A549 (cell line): Measurements from ENCODE around the gene GARIN3. TPM values are rescaled to one million over a fixed set of nuclear protein-coding genes. Genes with fewer than 3 reads are reported as not detected.
"Not testable (repeated sequence)": the region's sequence is repeated elsewhere in the genome, so short reads cannot be mapped to it uniquely, and the experiment has no call there.

Source experiments
- ATAC-seq, 2 experiments: fragments of 200-7000 bp in 1 of 2; fragments of >200 bp in 1 of 2; cut with Nextera tagmentation in 1 of 2; cut with Tn5 transposase in 1 of 2; 3 replicates each; pipeline versions ENCODE4 v1.8.0 to v1.9.1; 2018 to 2020; ENCODE audit warnings: mild to moderate bottlenecking in 1 of 2, moderate library complexity in 1 of 2
- CTCF ChIA-PET: fragments of 300-600 bp; sonication (Branson Sonifier 250); formaldehyde crosslinking; extraction: SDS; loops from one replicate; lab custom pipeline; 2021; ENCODE audit warnings: antibody characterized with exemption, inconsistent platforms; lab: Yijun Ruan, JAX
- POLR2A ChIA-PET: fragments of 350-600 bp; formaldehyde crosslinking; extraction: SDS; loops from one replicate; lab custom pipeline; 2021; ENCODE audit warnings: antibody characterized with exemption, inconsistent platforms; lab: Yijun Ruan, JAX
- DNase-seq, 2 experiments: peaks; one replicate each; pipeline versions ENCODE4 v3.0.0 to v3.0.0-alpha.2; 2011 to 2016; ENCODE audit warnings: low read depth in 1 of 2, low spot score in 1 of 2
- FAIRE-seq: peaks from 2 replicates; lab custom pipeline; 2011; peaks lifted over from hg19 to GRCh38; lab: Jason Lieb, UNC
- H3K27ac ChIP-seq, 2 experiments: fragments of >200 bp; sonication (Bioruptor Twin); formaldehyde crosslinking; 3 replicates each; pipeline ENCODE4 v1.5.1; 2016 to 2017
- H3K4me1 ChIP-seq: fragments of >200 bp; sonication (Bioruptor Twin); formaldehyde crosslinking; 3 replicates; pipeline ENCODE4 v1.6.1; 2016
- H3K4me2 ChIP-seq: fragments of >200 bp; sonication (Bioruptor Twin); formaldehyde crosslinking; 3 replicates; pipeline ENCODE4 v1.6.1; 2016
- H3K4me3 ChIP-seq: fragments of >200 bp; sonication (Bioruptor Twin); formaldehyde crosslinking; 3 replicates; pipeline ENCODE4 v1.5.1; 2016
- H3K9me3 ChIP-seq: fragments of >200 bp; sonication (Bioruptor Twin); formaldehyde crosslinking; 3 replicates; pipeline ENCODE4 v1.6.1; 2016
- BHLHE40 ChIP-seq: IDR thresholded peaks from 2 replicates; pipeline ENCODE4 v1.6.1; 2012; ENCODE audit warnings: low read depth, low read length, inconsistent platforms
- CEBPB ChIP-seq, 2 experiments: fragments of >200 bp in 1 of 2; sonication (Bioruptor Twin) in 1 of 2; formaldehyde crosslinking in 1 of 2; IDR thresholded peaks; 2 replicates each; pipeline ENCODE4 v1.6.1; 2012 to 2016
- CHD4 ChIP-seq: fragments of 200-600 bp; sonication (generic); IDR thresholded peaks from 2 replicates; pipeline ENCODE4 v1.6.1; 2016; ENCODE audit warnings: antibody characterized with exemption, mild to moderate bottlenecking, borderline replicate concordance
- EHMT2 ChIP-seq: fragments of 200-600 bp; sonication (generic); IDR thresholded peaks from 2 replicates; pipeline ENCODE4 v1.6.1; 2016; ENCODE audit warnings: antibody characterized with exemption, low read depth, mild to moderate bottlenecking, moderate library complexity
- FOXS1 ChIP-seq: fragments of 250-450 bp; sonication (Bioruptor Pico); IDR thresholded peaks from 2 replicates; pipeline ENCODE4 v1.5.0; 2020; ENCODE audit warnings: mild to moderate bottlenecking, moderate library complexity
- HDAC2 ChIP-seq: fragments of 200-600 bp; sonication (generic); IDR thresholded peaks from 2 replicates; pipeline ENCODE4 v1.6.1; 2016
- HEYL ChIP-seq: fragments of 250-450 bp; sonication (Bioruptor Pico); IDR thresholded peaks from 2 replicates; pipeline ENCODE4 v1.8.0; 2021; ENCODE audit warnings: mild to moderate bottlenecking, moderate library complexity
- HOXA7 ChIP-seq: fragments of 250-450 bp; sonication (Bioruptor Pico); IDR thresholded peaks from 2 replicates; pipeline ENCODE4 v1.5.0; 2020; ENCODE audit warnings: mild to moderate bottlenecking, moderate library complexity
- JUNB ChIP-seq: fragments of >200 bp; sonication (Bioruptor Twin); formaldehyde crosslinking; IDR thresholded peaks from 2 replicates; pipeline ENCODE4 v1.6.1; 2016
- KDM5A ChIP-seq: fragments of 200-600 bp; sonication (generic); IDR thresholded peaks from 2 replicates; pipeline ENCODE4 v1.6.1; 2016; ENCODE audit warnings: antibody characterized with exemption, mild to moderate bottlenecking
- MAFK ChIP-seq: fragments of 450-650 bp; IDR thresholded peaks from 2 replicates; pipeline ENCODE4 v1.6.1; 2014; ENCODE audit not compliant: partially characterized antibody
- NFE2L2 ChIP-seq: fragments of 150-350 bp; conservative IDR thresholded peaks from 2 replicates; pipeline ENCODE4 v1.6.1; 2014; ENCODE audit warnings: low read length
- PHF8 ChIP-seq: fragments of 200-600 bp; sonication (generic); IDR thresholded peaks from 2 replicates; pipeline ENCODE4 v1.6.1; 2016; ENCODE audit warnings: low read depth, mild to moderate bottlenecking, antibody characterized with exemption, moderate library complexity, borderline replicate concordance
- POLR2AphosphoS2 ChIP-seq: conservative IDR thresholded peaks from 2 replicates; pipeline ENCODE4 v1.6.1; 2012; ENCODE audit warnings: low read length, improper control_type of control experiment, inconsistent platforms
- RAD21 ChIP-seq, 2 experiments: fragments of >200 bp in 1 of 2; sonication (Bioruptor Twin) in 1 of 2; formaldehyde crosslinking in 1 of 2; IDR thresholded peaks in 1 of 2; conservative IDR thresholded peaks in 1 of 2; 2 replicates in 1 of 2; 3 replicates in 1 of 2; pipeline ENCODE4 v1.6.1; 2012 to 2018; ENCODE audit warnings: inconsistent platforms in 1 of 2
- RARB ChIP-seq: fragments of 250-450 bp; sonication (Bioruptor Pico); IDR thresholded peaks from 2 replicates; pipeline ENCODE4 v1.8.0; 2021; ENCODE audit warnings: mild to moderate bottlenecking, moderate library complexity
- RCOR1 ChIP-seq: fragments of 150-350 bp; IDR thresholded peaks from 2 replicates; pipeline ENCODE4 v1.6.1; 2014; ENCODE audit warnings: antibody characterized with exemption, low read length, low read depth
- RFX5 ChIP-seq: fragments of 450-650 bp; IDR thresholded peaks from 2 replicates; pipeline ENCODE4 v1.7.1; 2014; ENCODE audit warnings: antibody characterized with exemption, mild to moderate bottlenecking, moderate library complexity
- SREBF2 ChIP-seq: fragments of 450-650 bp; IDR thresholded peaks from 2 replicates; pipeline ENCODE4 v1.6.1; 2014; ENCODE audit warnings: mild to moderate bottlenecking, moderate library complexity
- ZSCAN20 ChIP-seq: fragments of 250-450 bp; sonication (Bioruptor Pico); IDR thresholded peaks from 2 replicates; pipeline ENCODE4 v1.8.0; 2022; ENCODE audit warnings: mild to moderate bottlenecking, moderate library complexity
- WGBS: methylation state at CpG from one replicate; pipeline ENCODE4 v1.1.6; 2017; ENCODE audit errors: missing lambda C conversion rate; 5-methylcytosine and 5-hydroxymethylcytosine counted together
- polyA plus RNA-seq, 4 experiments: library from polyadenylated mRNA; depleted of rRNA in 3 of 4; stranded (reverse); fragments of >200 nt; fragmentation: RNase III in 1 of 4; extraction: RNeasy Plus Mini Kit Qiagen cat#74134 plus additional on column Dnase treatment in 1 of 4; gene quantifications; 2 replicates in 3 of 4; 3 replicates in 1 of 4; pipeline ENCODE4 v1.2.3, GENCODE V29; 2011 to 2017
- TF ChIP-seq, protein P1 (sequence below): fragments of 150-350 bp; IDR thresholded peaks from 2 replicates; pipeline ENCODE4 v1.6.1; 2014; ENCODE audit warnings: low read depth, mild to moderate bottlenecking, low read length
- TF ChIP-seq, protein P2 (sequence below): fragments of 200-600 bp; sonication (generic); IDR thresholded peaks from 2 replicates; pipeline ENCODE4 v1.6.1; 2016; ENCODE audit warnings: antibody characterized with exemption, mild to moderate bottlenecking, moderate library complexity

GARIN3 gene
- polyA plus RNA-seq, 2 of the 4 experiments (the other 2 are of a cell fraction) = not detected

DNA sequence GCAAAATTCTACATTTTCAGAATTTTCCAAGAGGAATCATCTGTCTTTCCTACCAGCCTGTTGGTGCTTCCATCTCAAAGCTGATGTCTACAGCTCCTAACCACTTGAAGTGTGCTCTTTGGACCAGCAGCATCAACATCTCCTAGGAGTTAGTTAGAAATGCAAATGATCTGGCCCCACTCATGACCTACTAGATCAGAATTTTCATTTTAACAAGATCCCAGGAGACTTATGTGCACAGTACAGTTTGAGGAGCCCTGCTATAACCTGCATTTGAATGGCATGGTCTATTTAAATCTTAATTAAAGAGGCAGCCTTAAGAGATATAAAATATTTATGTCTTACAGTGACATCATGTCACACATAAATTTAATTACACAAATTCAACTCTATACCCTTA lies 48.4 kb upstream of the GARIN3 start (continued):
- TF ChIP-seq RAD21 (conservative IDR thresholded peaks at IDR 0.05 in 1 of 2, IDR thresholded peaks at IDR 0.05 in 1 of 2) = no peak
- TF ChIP-seq HOXA7 = no peak
- no peak for TF ChIP-seq CHD4
- TF ChIP-seq SREBF2 = no peak
- TF ChIP-seq ZSCAN20 (CRISPR knock-in tag) = no peak
- TF ChIP-seq, all 56 proteins: peak for 0

DNA sequence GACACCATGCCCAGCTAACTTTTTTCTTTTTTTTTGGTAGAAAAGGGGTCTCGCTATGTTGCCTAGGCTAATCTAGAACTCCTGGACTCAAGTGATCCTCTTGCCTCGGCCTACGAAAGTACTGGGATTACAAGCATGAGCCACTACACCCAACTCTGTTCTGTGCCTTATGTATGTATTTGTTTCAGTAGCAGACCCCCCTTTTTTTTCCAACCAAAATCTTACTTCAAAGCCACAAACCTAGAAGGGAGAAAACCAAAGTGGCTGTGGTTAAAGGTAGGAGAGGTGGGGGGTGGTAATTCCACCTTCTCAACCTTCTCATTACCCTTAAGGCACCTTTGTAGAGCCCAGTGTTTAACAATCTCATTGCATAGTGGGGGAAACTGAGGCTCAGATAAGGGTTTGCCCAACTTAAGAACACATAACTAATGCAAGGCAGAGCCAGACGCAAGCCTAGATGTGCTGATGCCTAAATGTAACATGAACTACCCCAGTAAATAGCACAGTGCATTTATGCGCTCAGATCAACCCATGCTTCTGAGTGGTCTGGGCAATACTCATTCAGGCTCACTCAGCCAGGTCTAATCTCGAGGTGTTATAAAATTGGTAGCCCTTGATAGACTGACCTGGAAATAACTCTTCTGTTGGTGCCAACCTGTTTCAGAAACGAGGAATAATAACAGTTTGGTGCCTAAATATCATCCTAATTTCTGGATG lies 47.6 kb upstream of the GARIN3 start:
- Histone ChIP-seq H3K9me3 (no peaks in the 10 kb centered on the region), H3K4me2 (no peak overlapping the region), H3K4me1 (no peaks in the 10 kb centered on the region), H3K4me3 (no peak overlapping the region), H3K27ac (no peak overlapping the region)
- no peak for DNase-seq
- ChIA-PET POLR2A (no interaction called here), CTCF (interaction anchor here (1.6 kb wide), 1 partner anchor 43 kb away, joined by 3 read pairs; no protein-coding TSS in a partner anchor)
- 51% methylated on average over 7 of the region's 7 CpGs for WGBS
- TF ChIP-seq NFE2L2 (no peak), BHLHE40 (no peak), RFX5 (no peak), KDM5A (no peak), RCOR1 (no peak), JUNB (no peak), PHF8 (no peak), HEYL (CRISPR knock-in tag) (no peak), EHMT2 (no peak)
- ATAC-seq = no peak
- no peak for FAIRE-seq

DNA sequence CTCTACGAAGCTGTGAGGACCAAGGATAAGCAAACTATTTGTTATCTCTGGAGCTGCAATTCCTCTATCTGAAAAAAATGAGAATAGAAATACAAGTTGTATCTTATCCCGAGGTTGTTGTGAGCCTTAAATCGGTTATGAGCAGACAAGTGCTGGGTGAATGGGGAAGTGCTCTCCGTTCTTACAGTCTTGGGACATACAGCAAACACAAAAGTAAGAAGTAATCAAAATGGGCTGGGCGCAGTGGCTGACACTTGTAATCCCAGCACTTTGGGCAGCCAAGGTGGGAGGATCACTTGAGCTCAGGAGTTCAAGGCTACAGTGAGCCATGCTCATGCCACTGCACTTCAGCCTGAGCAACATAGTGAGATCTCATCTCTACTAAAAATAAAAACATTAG lies 46.2 kb upstream of the GARIN3 start:
- ATAC-seq (no peak), DNase-seq (no peak), FAIRE-seq (no peak)
- POLR2A ChIA-PET = no interaction called here
- no peaks in the 10 kb centered on the region for H3K9me3 ChIP-seq
- no peak overlapping the region for H3K4me3 ChIP-seq
- H3K27ac ChIP-seq = no peak overlapping the region
- CTCF ChIA-PET = no interaction called here
- H3K4me2 ChIP-seq = no peak overlapping the region
- WGBS = 57% methylated on average over 5 of the region's 5 CpGs
- no peaks in the 10 kb centered on the region for H3K4me1 ChIP-seq
- no peak for TF ChIP-seq FOXS1 (CRISPR knock-in tag)
- no peak for TF ChIP-seq HDAC2
- TF ChIP-seq CHD4 = no peak
- no peak for TF ChIP-seq CEBPB (IDR thresholded peaks at IDR 0.05)
- no peak for TF ChIP-seq MAFK
- no peak for TF ChIP-seq KDM5A

DNA sequence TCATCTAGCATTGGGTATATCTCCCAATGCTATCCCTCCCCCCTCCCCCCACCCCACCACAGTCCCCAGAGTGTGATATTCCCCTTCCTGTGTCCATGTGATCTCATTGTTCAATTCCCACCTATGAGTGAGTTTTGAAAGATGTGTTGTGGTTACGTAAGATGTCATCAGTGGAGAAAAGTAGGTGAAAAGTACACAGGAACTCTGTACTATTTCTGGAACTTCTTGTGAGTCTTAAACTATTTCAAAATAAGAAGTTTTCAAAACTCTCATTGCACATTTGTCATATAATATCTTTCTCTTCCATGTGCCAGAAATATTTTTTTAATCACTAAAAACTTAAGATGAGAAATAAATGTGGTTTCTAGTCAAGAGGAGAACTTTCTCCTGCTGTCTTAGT lies 44.6 kb upstream of the GARIN3 start:
- DNase-seq, CTCF ChIA-PET, H3K4me1 ChIP-seq, H3K4me3 ChIP-seq, H3K4me2 ChIP-seq, FAIRE-seq, POLR2A ChIA-PET, H3K9me3 ChIP-seq, H3K27ac ChIP-seq, ATAC-seq: not testable (repeated sequence)
- 86% methylated on average over 1 of the region's 1 CpG for WGBS

DNA sequence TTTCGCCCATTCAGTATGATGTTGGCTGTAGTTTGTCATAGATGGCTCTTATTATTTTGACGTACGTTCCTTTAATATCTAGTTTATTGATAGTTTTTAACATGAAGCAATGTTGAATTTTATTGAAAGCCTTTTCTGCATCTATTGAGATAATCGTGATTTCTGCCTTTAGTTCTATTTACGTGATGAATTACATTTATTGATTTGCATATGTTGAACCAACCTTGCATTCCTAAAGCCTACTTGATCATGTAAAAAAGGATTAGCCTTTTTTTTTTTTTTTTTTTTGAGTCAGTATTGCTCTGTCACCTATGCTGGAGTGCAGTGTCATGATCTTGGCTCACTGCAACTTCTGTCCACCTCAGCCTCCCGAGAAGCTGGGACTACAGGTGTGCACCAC lies 39.6 kb upstream of the GARIN3 start:
- no peaks in the 10 kb centered on the region for H3K9me3 ChIP-seq

More for the DNA sequence above, 39.6 kb upstream of the GARIN3 start:
- ChIA-PET POLR2A (no interaction called here), CTCF (no interaction called here)
- FAIRE-seq (peak; percentile 39), DNase-seq (no peak), ATAC-seq (no peak)
- no peak overlapping the region for H3K4me3 ChIP-seq
- no peaks in the 10 kb centered on the region for H3K4me1 ChIP-seq
- 68% methylated on average over 6 of the region's 6 CpGs for WGBS
- no peak overlapping the region for H3K4me2 ChIP-seq
- H3K27ac ChIP-seq = no peak overlapping the region
- TF ChIP-seq CHD4 (no peak), FOXS1 (CRISPR knock-in tag) (no peak), RARB (CRISPR knock-in tag) (no peak), KDM5A (no peak), CEBPB (IDR thresholded peaks at IDR 0.05) (no peak), BHLHE40 (no peak), MAFK (no peak), POLR2AphosphoS2 (no peak)
- TF ChIP-seq, protein P1, sequence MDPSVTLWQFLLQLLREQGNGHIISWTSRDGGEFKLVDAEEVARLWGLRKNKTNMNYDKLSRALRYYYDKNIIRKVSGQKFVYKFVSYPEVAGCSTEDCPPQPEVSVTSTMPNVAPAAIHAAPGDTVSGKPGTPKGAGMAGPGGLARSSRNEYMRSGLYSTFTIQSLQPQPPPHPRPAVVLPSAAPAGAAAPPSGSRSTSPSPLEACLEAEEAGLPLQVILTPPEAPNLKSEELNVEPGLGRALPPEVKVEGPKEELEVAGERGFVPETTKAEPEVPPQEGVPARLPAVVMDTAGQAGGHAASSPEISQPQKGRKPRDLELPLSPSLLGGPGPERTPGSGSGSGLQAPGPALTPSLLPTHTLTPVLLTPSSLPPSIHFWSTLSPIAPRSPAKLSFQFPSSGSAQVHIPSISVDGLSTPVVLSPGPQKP = no peak
- TF ChIP-seq, protein P2, sequence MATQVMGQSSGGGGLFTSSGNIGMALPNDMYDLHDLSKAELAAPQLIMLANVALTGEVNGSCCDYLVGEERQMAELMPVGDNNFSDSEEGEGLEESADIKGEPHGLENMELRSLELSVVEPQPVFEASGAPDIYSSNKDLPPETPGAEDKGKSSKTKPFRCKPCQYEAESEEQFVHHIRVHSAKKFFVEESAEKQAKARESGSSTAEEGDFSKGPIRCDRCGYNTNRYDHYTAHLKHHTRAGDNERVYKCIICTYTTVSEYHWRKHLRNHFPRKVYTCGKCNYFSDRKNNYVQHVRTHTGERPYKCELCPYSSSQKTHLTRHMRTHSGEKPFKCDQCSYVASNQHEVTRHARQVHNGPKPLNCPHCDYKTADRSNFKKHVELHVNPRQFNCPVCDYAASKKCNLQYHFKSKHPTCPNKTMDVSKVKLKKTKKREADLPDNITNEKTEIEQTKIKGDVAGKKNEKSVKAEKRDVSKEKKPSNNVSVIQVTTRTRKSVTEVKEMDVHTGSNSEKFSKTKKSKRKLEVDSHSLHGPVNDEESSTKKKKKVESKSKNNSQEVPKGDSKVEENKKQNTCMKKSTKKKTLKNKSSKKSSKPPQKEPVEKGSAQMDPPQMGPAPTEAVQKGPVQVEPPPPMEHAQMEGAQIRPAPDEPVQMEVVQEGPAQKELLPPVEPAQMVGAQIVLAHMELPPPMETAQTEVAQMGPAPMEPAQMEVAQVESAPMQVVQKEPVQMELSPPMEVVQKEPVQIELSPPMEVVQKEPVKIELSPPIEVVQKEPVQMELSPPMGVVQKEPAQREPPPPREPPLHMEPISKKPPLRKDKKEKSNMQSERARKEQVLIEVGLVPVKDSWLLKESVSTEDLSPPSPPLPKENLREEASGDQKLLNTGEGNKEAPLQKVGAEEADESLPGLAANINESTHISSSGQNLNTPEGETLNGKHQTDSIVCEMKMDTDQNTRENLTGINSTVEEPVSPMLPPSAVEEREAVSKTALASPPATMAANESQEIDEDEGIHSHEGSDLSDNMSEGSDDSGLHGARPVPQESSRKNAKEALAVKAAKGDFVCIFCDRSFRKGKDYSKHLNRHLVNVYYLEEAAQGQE = no peak
